K562 (cell line): ENCODE data around the gene EXTL1. TPM values are rescaled to one million over a fixed set of nuclear protein-coding genes. Genes with fewer than 3 reads are reported as not detected.

Experiments
- ATAC-seq: fragments of 200-7000 bp; cut with Tn5 transposase; 3 replicates; pipeline ENCODE4 v1.9.1; 2020; ENCODE audit warnings: moderate library complexity
- BruUV-seq: library from RNA; stranded (reverse); fragments of 400-500 nt; replicated peaks from 2 replicates; lab custom pipeline; 2021; lab: Mats Ljungman, UMichigan
- CTCF ChIA-PET: fragments of 300-600 bp; formaldehyde crosslinking; extraction: SDS; loops from one replicate; lab custom pipeline; 2021; ENCODE audit warnings: low intra/inter-chr PET ratio; lab: Yijun Ruan, JAX
- POLR2A ChIA-PET: fragments of 300-600, 350-650 bp; sonication (Branson Sonifier 250); formaldehyde crosslinking; extraction: SDS; loops from one replicate; lab custom pipeline; 2021; ENCODE audit warnings: antibody characterized with exemption, inconsistent platforms; lab: Yijun Ruan, JAX
- DNase-seq, 4 experiments: peaks; one replicate each; pipeline versions ENCODE4 v3.0.0 to v3.0.0-alpha.2; 2011 to 2018; ENCODE audit warnings: low spot score in 3 of 4, mixed read lengths in 3 of 4; ENCODE audit errors: extremely low read depth in 1 of 4
- FAIRE-seq: peaks from 2 replicates; lab custom pipeline; 2011; peaks lifted over from hg19 to GRCh38; lab: Jason Lieb, UNC
- H2AFZ ChIP-seq: 2 replicates; pipeline ENCODE4 v1.6.0; 2011; ENCODE audit warnings: low read depth, low read length, control low read depth, inconsistent platforms
- H3K27ac ChIP-seq: fragments of 200-600 bp; 3 replicates; pipeline ENCODE4 v1.8.0; 2011; ENCODE audit warnings: low read depth, mild to moderate bottlenecking, control low read depth, inconsistent platforms, low read length, moderate library complexity, mixed read lengths; ENCODE audit errors: extremely low read depth
- H3K27me3 ChIP-seq, 2 experiments: fragments of 300-600 bp in 1 of 2; 2 replicates in 1 of 2; 3 replicates in 1 of 2; pipeline versions ENCODE4 v1.6.0 to v1.8.0; 2011; ENCODE audit warnings: inconsistent platforms in 2 of 2, low read length in 2 of 2, mild to moderate bottlenecking in 1 of 2, mixed read lengths in 1 of 2, moderate library complexity in 1 of 2; ENCODE audit not compliant: control insufficient read depth in 2 of 2, insufficient read depth in 2 of 2
- H3K36me3 ChIP-seq: fragments of 300-600 bp; 3 replicates; pipeline ENCODE4 v1.8.0; 2011; ENCODE audit warnings: mild to moderate bottlenecking, low read length, inconsistent platforms; ENCODE audit not compliant: control insufficient read depth, insufficient read depth
- H3K4me1 ChIP-seq, 2 experiments: fragments of 200-600 bp in 1 of 2; replicated peaks in 1 of 2; 2 replicates in 1 of 2; 3 replicates in 1 of 2; pipeline versions ENCODE4 v1.5.1 to v1.8.0; 2011; ENCODE audit warnings: inconsistent platforms in 2 of 2, low read length in 2 of 2, mild to moderate bottlenecking in 1 of 2, mixed read lengths in 1 of 2, moderate library complexity in 1 of 2; ENCODE audit not compliant: control insufficient read depth in 2 of 2, insufficient read depth in 2 of 2
- H3K4me2 ChIP-seq: 2 replicates; pipeline ENCODE4 v1.6.1; 2011; ENCODE audit warnings: low read length, control low read depth, inconsistent platforms, mixed read lengths; ENCODE audit not compliant: insufficient read depth
- H3K4me3 ChIP-seq: fragments of 200-600 bp; sonication (generic), shearing (Covaris generic); 2 replicates; pipeline ENCODE4 v1.5.1; 2016; ENCODE audit warnings: control low read depth, inconsistent platforms
- H3K79me2 ChIP-seq: fragments of 200-600 bp; 3 replicates; pipeline ENCODE4 v1.8.0; 2011; ENCODE audit warnings: low read length, inconsistent platforms; ENCODE audit not compliant: control insufficient read depth, insufficient read depth
- H3K9ac ChIP-seq, 2 experiments: 2 replicates each; pipeline versions ENCODE4 v1.6.0 to v1.6.1; 2011; ENCODE audit warnings: low read depth in 2 of 2, low read length in 2 of 2, control low read depth in 1 of 2, inconsistent platforms in 1 of 2, mild to moderate bottlenecking in 1 of 2, mixed read lengths in 1 of 2; ENCODE audit not compliant: insufficient read depth in 1 of 2
- H3K9me1 ChIP-seq: one replicate; pipeline ENCODE4 v1.6.0; 2011; ENCODE audit warnings: inconsistent platforms, mild to moderate bottlenecking, low read length, moderate library complexity; ENCODE audit not compliant: control insufficient read depth, insufficient read depth
- H3K9me3 ChIP-seq: replicated peaks from 2 replicates; pipeline ENCODE4 v1.5.1; 2011; ENCODE audit warnings: low read depth, low read length, inconsistent platforms; ENCODE audit not compliant: control insufficient read depth, insufficient read depth
- H4K20me1 ChIP-seq: replicated peaks from 2 replicates; pipeline ENCODE4 v1.6.1; 2011; ENCODE audit warnings: low read length, inconsistent platforms, mixed read lengths; ENCODE audit not compliant: control insufficient read depth, insufficient read depth
- POLR2A ChIP-seq: fragments of 450-650 bp; conservative IDR thresholded peaks from 2 replicates; pipeline ENCODE4 v1.6.1; 2016
- SRSF9 ChIP-seq: fragments of 200-400 bp; formaldehyde crosslinking; IDR thresholded peaks from 2 replicates; pipeline ENCODE4 v1.6.1; 2017; ENCODE audit warnings: low read depth, low read length, borderline replicate concordance
- ZFPM2 ChIP-seq: fragments of 250-450 bp; sonication (Bioruptor Pico); IDR thresholded peaks from 2 replicates; pipeline ENCODE4 v1.5.1; 2022; ENCODE audit warnings: mild to moderate bottlenecking
- WGBS: fragments of 100-300 bp; shearing (Covaris generic); methylation state at CpG from one replicate; pipeline ENCODE4 v1.1.6; 2016; ENCODE audit warnings: low coverage, mixed read lengths; ENCODE audit not compliant: insufficient coverage; ENCODE audit errors: missing lambda C conversion rate; 5-methylcytosine and 5-hydroxymethylcytosine counted together
- in situ Hi-C: fragments of 300-500 bp; cut with MboI; formaldehyde crosslinking; loops from 4 replicates; pipeline ENCODE4 v1.15.0; 2018; ENCODE audit warnings: inconsistent platforms, mixed read lengths
- intact Hi-C: fragments of 100-400 bp; cut with micrococcal nuclease; formaldehyde crosslinking; loops from 2 replicates; pipeline ENCODE4 v1.14.2; 2022
- polyA plus RNA-seq, 8 experiments: library from polyadenylated mRNA; depleted of rRNA in 4 of 8; stranded (reverse) in 5 of 8; unstranded in 3 of 8; fragments of >200 nt; fragmentation: Nextera tagmentation in 2 of 8; fragmentation: Illumina TruSeq in 1 of 8; extraction: Ambion mirVana in 2 of 8; extraction: Trizol in 1 of 8; gene quantifications; 2 replicates each; pipeline versions ENCODE4 v1.2.1 to v1.2.3, GENCODE V29; 2011 to 2014; ENCODE audit warnings: inconsistent platforms in 1 of 8, missing spikeins in 1 of 8
- total RNA-seq, 7 experiments: library from RNA; depleted of rRNA in 6 of 7; stranded (reverse); fragments of >200 nt in 6 of 7; fragmentation: Illumina TruSeq in 2 of 7; extraction: Trizol in 2 of 7; gene quantifications; 2 replicates each; pipeline versions ENCODE4 v1.2.1 to v1.2.3, GENCODE V29; 2011 to 2021; ENCODE audit warnings: low replicate concordance in 1 of 7
- TF ChIP-seq, protein P1 (sequence below): sonication (generic); formaldehyde crosslinking; IDR thresholded peaks from 2 replicates; pipeline ENCODE4 v1.8.1; 2022; ENCODE audit warnings: missing genetic modification reagents
- TF ChIP-seq, protein P2 (sequence below): IDR thresholded peaks from 2 replicates; pipeline ENCODE4 v1.6.1; 2014; ENCODE audit warnings: antibody characterized with exemption

Gene EXTL1
- total and polyA plus RNA-seq, 9 of the 15 experiments (the other 6 are each of a cell fraction or from before 2014, with no cell fraction given) = 0.04 to 0.23 (median 0.08) TPM; not detected in 3

DNA sequence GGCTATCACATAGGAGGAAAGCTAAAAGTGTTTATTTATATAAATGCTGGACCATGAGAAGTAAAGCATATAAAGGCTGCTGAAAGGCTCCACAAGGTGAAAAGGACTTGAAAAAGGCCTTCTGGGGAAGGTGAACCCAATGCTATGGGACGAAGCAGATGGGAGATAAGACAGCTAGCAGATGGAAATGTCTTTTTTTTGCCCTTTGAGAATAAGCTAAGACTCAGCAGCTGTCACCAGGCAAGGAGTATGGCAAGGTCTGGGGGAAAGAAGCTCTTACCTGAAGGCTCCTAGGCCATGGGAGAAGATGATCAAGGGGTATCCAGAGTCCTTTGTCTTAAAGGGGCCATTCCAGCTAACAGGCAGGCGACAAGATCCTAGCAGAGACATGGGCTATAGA is 33.6 kb upstream of the EXTL1 start:
- 50% methylated on average over 2 of the region's 2 CpGs for WGBS
- Histone ChIP-seq H2AFZ (no peak overlapping the region), H3K36me3 (peaks cover 32% of the 10 kb centered on the region), H3K4me2 (no peak overlapping the region), H3K9me3 (no peaks in the 10 kb centered on the region), H3K9ac (no peak overlapping the region; a peak in 1 of 4 replicates), H3K9me1 (no peaks in the 10 kb centered on the region), H3K27ac (no peak overlapping the region), H3K27me3 (no peaks in the 10 kb centered on the region), H3K79me2 (no peaks in the 10 kb centered on the region), H4K20me1 (no peaks in the 10 kb centered on the region), H3K4me1 (peaks cover 4 to 21% of the 10 kb centered on the region in 2 experiments; a peak in 4 of 5 replicates), H3K4me3 (no peak overlapping the region)
- POLR2A ChIA-PET = interaction anchor here (0.6 to 2.6 kb wide), 12 partner anchors 8 to 381 kb away, joined by 3 to 8 read pairs (median 4); partner anchors contain the start of gene PAFAH2
- no peak for ATAC-seq
- CTCF ChIA-PET = no interaction called here
- DNase-seq = no peak
- intact Hi-C loops (no loop called here), in situ Hi-C loops (no loop called here)
- FAIRE-seq = no peak
- TF ChIP-seq SRSF9 = no peak
- no peak for TF ChIP-seq POLR2A
- no peak for TF ChIP-seq ZFPM2
- TF ChIP-seq, protein P1, sequence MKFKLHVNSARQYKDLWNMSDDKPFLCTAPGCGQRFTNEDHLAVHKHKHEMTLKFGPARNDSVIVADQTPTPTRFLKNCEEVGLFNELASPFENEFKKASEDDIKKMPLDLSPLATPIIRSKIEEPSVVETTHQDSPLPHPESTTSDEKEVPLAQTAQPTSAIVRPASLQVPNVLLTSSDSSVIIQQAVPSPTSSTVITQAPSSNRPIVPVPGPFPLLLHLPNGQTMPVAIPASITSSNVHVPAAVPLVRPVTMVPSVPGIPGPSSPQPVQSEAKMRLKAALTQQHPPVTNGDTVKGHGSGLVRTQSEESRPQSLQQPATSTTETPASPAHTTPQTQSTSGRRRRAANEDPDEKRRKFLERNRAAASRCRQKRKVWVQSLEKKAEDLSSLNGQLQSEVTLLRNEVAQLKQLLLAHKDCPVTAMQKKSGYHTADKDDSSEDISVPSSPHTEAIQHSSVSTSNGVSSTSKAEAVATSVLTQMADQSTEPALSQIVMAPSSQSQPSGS (CRISPR knock-in tag) = no peak
- TF ChIP-seq, protein P2, sequence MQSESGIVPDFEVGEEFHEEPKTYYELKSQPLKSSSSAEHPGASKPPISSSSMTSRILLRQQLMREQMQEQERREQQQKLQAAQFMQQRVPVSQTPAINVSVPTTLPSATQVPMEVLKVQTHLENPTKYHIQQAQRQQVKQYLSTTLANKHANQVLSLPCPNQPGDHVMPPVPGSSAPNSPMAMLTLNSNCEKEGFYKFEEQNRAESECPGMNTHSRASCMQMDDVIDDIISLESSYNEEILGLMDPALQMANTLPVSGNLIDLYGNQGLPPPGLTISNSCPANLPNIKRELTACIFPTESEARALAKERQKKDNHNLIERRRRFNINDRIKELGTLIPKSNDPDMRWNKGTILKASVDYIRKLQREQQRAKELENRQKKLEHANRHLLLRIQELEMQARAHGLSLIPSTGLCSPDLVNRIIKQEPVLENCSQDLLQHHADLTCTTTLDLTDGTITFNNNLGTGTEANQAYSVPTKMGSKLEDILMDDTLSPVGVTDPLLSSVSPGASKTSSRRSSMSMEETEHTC = no peak
- no TSS peak for BruUV-seq
